Umbilical cord (tissue), 2 donors: Measurements from ENCODE around the gene MTA1. TPM values are rescaled to one million over a fixed set of nuclear protein-coding genes. Genes with fewer than 3 reads are reported as not detected.

ENCODE experiments used
- DNase-seq: peaks from one replicate; pipeline ENCODE4 v3.0.0-alpha.2; 2015; ENCODE audit warnings: low spot score
- total RNA-seq: library from RNA; depleted of rRNA; stranded (reverse); fragments of >200 nt; gene quantifications from one replicate; pipeline ENCODE4 v1.2.3, GENCODE V29; 2014; ENCODE audit warnings: low replicate concordance; ENCODE audit not compliant: insufficient read depth

MTA1 gene
- total RNA-seq, 1 donor from 2014 or later, result 30.3 TPM

GRCh38 chr14:105486163-105486973 lies 66.7 kb downstream of the MTA1 start, which contains the start of gene CRIP1:
CRIP1 (plus strand) TSS chr14:105486886; CDS start chr14:105487260, 374 bp downstream.
- DNase-seq, result no peak

GRCh38 chr14:105486974-105487448 lies 67.4 kb downstream of the MTA1 start:
- no peak for DNase-seq

- DNase-seq, result no peak
Observed at GRCh38 chr14:105487449-105487985, 67.9 kb downstream of the MTA1 start.

GRCh38 chr14:105487986-105488777 lies 68.6 kb downstream of the MTA1 start:
- no peak for DNase-seq

- no peak for DNase-seq
Observed at GRCh38 chr14:105488781-105489541, 69.3 kb downstream of the MTA1 start.

GRCh38 chr14:105489542-105490266 lies 70.1 kb downstream of the MTA1 start:
- peak; percentile 93 for DNase-seq

- no peak for DNase-seq
Observed at GRCh38 chr14:105490267-105490571, 70.6 kb downstream of the MTA1 start.

GRCh38 chr14:105490572-105491365 lies 71.1 kb downstream of the MTA1 start, which contains the start of gene TEDC1:
TEDC1 (plus strand) TSS chr14:105491246; CDS start chr14:105491376, 130 bp downstream.
- DNase-seq, result peak; percentile 100

GRCh38 chr14:105491366-105491973 lies 71.8 kb downstream of the MTA1 start:
- no peak for DNase-seq

GRCh38 chr14:105492031-105492970 lies 72.7 kb downstream of the MTA1 start:
- no peak for DNase-seq

GRCh38 chr14:105492971-105493871 lies 73.6 kb downstream of the MTA1 start:
- no peak for DNase-seq

GRCh38 chr14:105493921-105494605 lies 74.4 kb downstream of the MTA1 start:
- no peak for DNase-seq

- no peak for DNase-seq
Observed at GRCh38 chr14:105494606-105494929, 74.9 kb downstream of the MTA1 start.

GRCh38 chr14:105495101-105495989 lies 75.7 kb downstream of the MTA1 start:
- no peak for DNase-seq

GRCh38 chr14:105495990-105496830 lies 76.6 kb downstream of the MTA1 start:
- DNase-seq, result no peak
